Mucosa of rectum (tissue), 2 donors: ENCODE data around the gene XRCC3.
"Not testable (repeated sequence)": the region's sequence is repeated elsewhere in the genome, so short reads cannot be mapped to it uniquely, and the experiment has no call there.

ENCODE experiments used
- H3K27ac ChIP-seq, 2 donors: one replicate each; pipeline ENCODE4 v1.7.0; 2013; ENCODE audit warnings: inconsistent platforms in 2 of 2, low read depth in 2 of 2, low read length in 2 of 2
- H3K27me3 ChIP-seq, 2 donors: one replicate each; pipeline ENCODE4 v1.7.0; 2013; ENCODE audit warnings: low read length in 2 of 2; ENCODE audit not compliant: control insufficient read depth in 2 of 2, insufficient read depth in 2 of 2
- H3K36me3 ChIP-seq, 2 donors: one replicate each; pipeline ENCODE4 v1.7.0; 2013; ENCODE audit warnings: low read length in 2 of 2; ENCODE audit not compliant: control insufficient read depth in 2 of 2, insufficient read depth in 2 of 2
- H3K4me1 ChIP-seq, 2 donors: one replicate each; pipeline ENCODE4 v1.7.0; 2013; ENCODE audit warnings: low read length in 2 of 2, mild to moderate bottlenecking in 1 of 2; ENCODE audit not compliant: control insufficient read depth in 2 of 2, insufficient read depth in 2 of 2
- H3K4me3 ChIP-seq, 2 donors: one replicate each; pipeline ENCODE4 v1.7.0; 2013; ENCODE audit warnings: low read length in 2 of 2
- H3K9ac ChIP-seq, 2 donors: one replicate each; pipeline ENCODE4 v1.7.0; 2013; ENCODE audit warnings: low read length in 2 of 2, low read depth in 1 of 2, mild to moderate bottlenecking in 1 of 2
- H3K9me3 ChIP-seq, 2 donors: one replicate each; pipeline ENCODE4 v1.7.0; 2013; ENCODE audit warnings: low read length in 2 of 2; ENCODE audit not compliant: control insufficient read depth in 2 of 2
- donor health status: healthy.
- donor health status: Normal muscosa, but diverticular disease.

Gene XRCC3

GRCh38 chr14:103656031-103656755 lies 59.1 kb downstream of the XRCC3 start:
- Histone ChIP-seq H3K4me3 (no peak overlapping the region), H3K4me1 (peaks cover 0 to 11% of the 10 kb centered on the region in 2 donors), H3K36me3 (peaks cover 46 to 50% of the 10 kb centered on the region in 2 donors), H3K9me3 (no peaks in the 10 kb centered on the region), H3K27me3 (no peaks in the 10 kb centered on the region), H3K27ac (no peak overlapping the region), H3K9ac (no peak overlapping the region)

DNA sequence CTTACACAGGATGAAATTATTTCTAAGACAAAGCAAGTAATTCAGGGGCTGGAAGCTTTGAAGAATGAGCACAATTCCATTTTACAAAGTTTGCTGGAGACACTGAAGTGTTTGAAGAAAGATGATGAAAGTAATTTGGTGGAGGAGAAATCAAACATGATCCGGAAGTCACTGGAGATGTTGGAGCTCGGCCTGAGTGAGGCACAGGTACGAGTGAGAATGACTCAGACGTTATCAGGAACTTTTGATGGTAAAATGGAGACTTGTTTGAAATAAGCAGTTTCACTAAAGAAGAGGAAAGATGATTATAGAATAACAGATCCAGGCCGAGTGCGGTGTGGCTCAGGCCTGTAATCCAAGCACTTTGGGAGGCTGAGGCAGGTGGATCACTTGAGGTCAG lies 60.6 kb downstream of the XRCC3 start:
- no peak overlapping the region for H3K27ac ChIP-seq
- H3K36me3 ChIP-seq = peaks cover 35 to 41% of the 10 kb centered on the region in 2 donors
- no peak overlapping the region for H3K9ac ChIP-seq
- H3K4me3 ChIP-seq = no peak overlapping the region
- H3K4me1 ChIP-seq = peaks cover 0 to 11% of the 10 kb centered on the region in 2 donors
- H3K9me3 ChIP-seq = no peaks in the 10 kb centered on the region
- H3K27me3 ChIP-seq = no peaks in the 10 kb centered on the region

- Histone ChIP-seq H3K36me3 (peaks cover 30 to 37% of the 10 kb centered on the region in 2 donors), H3K27me3 (no peaks in the 10 kb centered on the region), H3K4me1 (peaks cover 0 to 11% of the 10 kb centered on the region in 2 donors), H3K27ac (no peak overlapping the region), H3K4me3 (no peak overlapping the region), H3K9me3 (no peaks in the 10 kb centered on the region), H3K9ac (no peak overlapping the region)
Observed at GRCh38 chr14:103653805-103654204, 61.4 kb downstream of the XRCC3 start.

GRCh38 chr14:103653336-103653735 lies 61.9 kb downstream of the XRCC3 start:
- not testable (repeated sequence) for H3K27ac ChIP-seq, H3K4me3 ChIP-seq, H3K27me3 ChIP-seq, H3K9ac ChIP-seq, H3K9me3 ChIP-seq
- Histone ChIP-seq H3K4me1 (peaks cover 0 to 11% of the 10 kb centered on the region in 2 donors), H3K36me3 (peaks cover 30 to 37% of the 10 kb centered on the region in 2 donors)

- H3K4me1 ChIP-seq = peaks cover 0 to 11% of the 10 kb centered on the region in 2 donors
- no peak overlapping the region for H3K9ac ChIP-seq
- no peak overlapping the region for H3K27ac ChIP-seq
- no peak overlapping the region for H3K4me3 ChIP-seq
- peaks cover 26 to 34% of the 10 kb centered on the region in 2 donors for H3K36me3 ChIP-seq
- no peaks in the 10 kb centered on the region for H3K9me3 ChIP-seq
- H3K27me3 ChIP-seq = no peaks in the 10 kb centered on the region
Observed at GRCh38 chr14:103652806-103653205, 62.4 kb downstream of the XRCC3 start.

GRCh38 chr14:103651585-103651984 lies 63.7 kb downstream of the XRCC3 start:
- H3K9me3 ChIP-seq = no peaks in the 10 kb centered on the region
- H3K27me3 ChIP-seq = no peaks in the 10 kb centered on the region
- H3K36me3 ChIP-seq = peaks cover 15 to 21% of the 10 kb centered on the region in 2 donors
- H3K27ac ChIP-seq = no peak overlapping the region
- no peak overlapping the region for H3K4me3 ChIP-seq
- H3K9ac ChIP-seq = no peak overlapping the region
- H3K4me1 ChIP-seq = peaks cover 0 to 7% of the 10 kb centered on the region in 2 donors

GRCh38 chr14:103650213-103650612 lies 65.0 kb downstream of the XRCC3 start:
- no peak overlapping the region for H3K27ac ChIP-seq
- no peaks in the 10 kb centered on the region for H3K27me3 ChIP-seq
- H3K4me1 ChIP-seq = peaks cover 0 to 4% of the 10 kb centered on the region in 2 donors
- peaks cover 3 to 11% of the 10 kb centered on the region in 2 donors for H3K36me3 ChIP-seq
- H3K9ac ChIP-seq = no peak overlapping the region
- no peak overlapping the region for H3K4me3 ChIP-seq
- no peaks in the 10 kb centered on the region for H3K9me3 ChIP-seq

DNA sequence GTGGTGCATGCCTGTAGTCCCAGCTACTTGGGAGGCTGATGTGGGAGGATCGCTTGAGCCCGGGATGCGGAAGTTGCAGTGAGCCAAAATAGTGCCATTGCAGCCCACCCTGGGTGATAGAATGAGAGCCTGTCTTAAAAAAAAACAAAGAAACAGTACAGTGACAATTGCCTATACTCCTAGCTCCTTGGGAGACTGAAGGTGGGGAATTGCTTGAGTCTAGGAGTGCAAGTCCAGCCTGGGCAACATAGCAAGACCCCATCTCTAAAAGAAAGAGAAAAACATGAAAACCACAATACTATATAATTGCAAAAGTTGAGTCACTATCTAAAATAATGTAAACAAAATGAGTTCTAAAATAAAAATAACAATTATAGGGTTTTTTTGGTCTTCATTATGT lies 66.2 kb downstream of the XRCC3 start:
- H3K9ac ChIP-seq = no peak overlapping the region
- H3K4me3 ChIP-seq = no peak overlapping the region
- peaks cover 0 to 4% of the 10 kb centered on the region in 2 donors for H3K4me1 ChIP-seq
- no peaks in the 10 kb centered on the region for H3K9me3 ChIP-seq
- peaks cover 0 to 4% of the 10 kb centered on the region in 2 donors for H3K36me3 ChIP-seq
- H3K27ac ChIP-seq = no peak overlapping the region
- H3K27me3 ChIP-seq = no peaks in the 10 kb centered on the region
